Right lobe of liver (tissue), 6 donors: ENCODE results near the gene KDM8. TPM values are rescaled to one million over a fixed set of nuclear protein-coding genes. Genes with fewer than 3 reads are reported as not detected.
"Not testable (repeated sequence)": the region's sequence is repeated elsewhere in the genome, so short reads cannot be mapped to it uniquely, and the experiment has no call there.

Experiments used
- ATAC-seq, 4 donors: fragments of 200-7000 bp; cut with Tn5 transposase; one replicate each; pipeline ENCODE4 v1.9.1; 2020; ENCODE audit warnings: mild to moderate bottlenecking in 4 of 4, moderate library complexity in 4 of 4
- DNase-seq, 3 donors: peaks; one replicate each; pipeline ENCODE4 v3.0.0-alpha.2; 2020
- H3K27ac ChIP-seq, 3 donors: fragments of 200-600 bp; one replicate each; pipeline ENCODE4 v1.8.0; 2022
- H3K27me3 ChIP-seq, 2 donors: fragments of 200-600 bp; one replicate each; pipeline ENCODE4 v1.8.0; 2022
- H3K36me3 ChIP-seq, 4 donors: fragments of 200-600 bp; sonication (generic) in 1 of 4; one replicate each; pipeline versions ENCODE4 v1.5.1 to v1.8.0; 2017 to 2022; ENCODE audit warnings: control low read depth in 1 of 4
- H3K4me1 ChIP-seq, 4 donors: fragments of 200-600 bp; sonication (generic) in 1 of 4; one replicate each; pipeline versions ENCODE4 v1.5.1 to v1.8.0; 2017 to 2022; ENCODE audit warnings: control low read depth in 1 of 4
- H3K4me3 ChIP-seq, 3 donors: fragments of 200-600 bp; one replicate each; pipeline ENCODE4 v1.8.0; 2022
- H3K9me3 ChIP-seq, 4 donors: fragments of 200-600 bp; sonication (generic) in 1 of 4; one replicate each; pipeline versions ENCODE4 v1.5.1 to v1.8.0; 2017 to 2022; ENCODE audit warnings: control low read depth in 1 of 4
- CTCF ChIP-seq, 4 donors: fragments of 200-600 bp in 3 of 4; fragments of 450-650 bp in 1 of 4; IDR thresholded peaks; one replicate each; pipeline versions ENCODE4 v1.5.1 to v1.8.0; 2016 to 2022; ENCODE audit warnings: antibody characterized with exemption in 4 of 4, mild to moderate bottlenecking in 2 of 4
- POLR2A ChIP-seq: fragments of 450-650 bp; IDR thresholded peaks from one replicate; pipeline ENCODE4 v1.6.1; 2017; ENCODE audit warnings: antibody characterized with exemption, mild to moderate bottlenecking
- WGBS: methylation state at CpG from one replicate; pipeline ENCODE4 v1.1.6; 2018; ENCODE audit warnings: low coverage, low lambda C conversion rate; ENCODE audit not compliant: insufficient coverage; ENCODE audit errors: missing lambda C conversion rate; 5-methylcytosine and 5-hydroxymethylcytosine counted together
- intact Hi-C, 2 donors: fragments of 100-400 bp; cut with DNase I; formaldehyde crosslinking; loops; one replicate each; pipeline versions ENCODE4 v1.11.2 to v1.14.1; 2022
- total RNA-seq, 6 experiments: library from RNA; depleted of rRNA in 2 of 6; stranded (reverse); fragments of >200 nt in 2 of 6; fragmentation: NEBNext Ultra II Directional in 3 of 6; extraction: Animal tissue kit (Norgen Biotek cat#: 25700) in 3 of 6; gene quantifications; one replicate each; pipeline versions ENCODE4 v1.1.0 to v1.2.4, GENCODE V29; 2016 to 2023
- donor health status: DM: no; HTN: yes; CAD: no.
- donor health status: DM: no; HTN: no; CAD: no.
- donor health status: DM: no; HTN: no; CAD: no.
- donor health status: DM: no; HTN: yes; CAD: no.
- donor health status: DM: no; HTN: yes; CAD: no.

KDM8 gene
- total RNA-seq, 6 experiments from 2014 or later = 11.2 to 153 (median 66.7) TPM

GRCh38 chr16:27246439-27246838, 43.1 kb downstream of the KDM8 start:
- 18% methylated on average over 1 of the region's 4 CpGs for WGBS
- peak in 1 of 3 donors; percentile 37 for DNase-seq
- H3K9me3 ChIP-seq = peaks cover 0 to 3% (median 0%) of the 10 kb centered on the region in 4 donors
- intact Hi-C loops = no loop called here
- peak overlapping the region in 1 of 3 donors; percentile 7 for H3K27ac ChIP-seq
- peaks cover 0 to 9% (median 2%) of the 10 kb centered on the region in 4 donors for H3K4me1 ChIP-seq
- TF ChIP-seq POLR2A (no peak), CTCF (IDR thresholded peaks at IDR 0.05) (no peak)
- H3K27me3 ChIP-seq = no peaks in the 10 kb centered on the region
- no peak overlapping the region for H3K4me3 ChIP-seq
- no peak for ATAC-seq
- peaks cover 0 to 2% (median 0%) of the 10 kb centered on the region in 4 donors for H3K36me3 ChIP-seq

- H3K4me3 ChIP-seq, H3K27ac ChIP-seq, H3K9me3 ChIP-seq, H3K4me1 ChIP-seq, intact Hi-C loops, H3K27me3 ChIP-seq, H3K36me3 ChIP-seq, ATAC-seq: not testable (repeated sequence)
- peak in 1 of 3 donors; percentile 36 for DNase-seq
- 43% methylated on average over 1 of the region's 1 CpG for WGBS
These were observed 43.8 kb downstream of the KDM8 start for GRCh38 chr16:27247076-27247475.

- TF ChIP-seq CTCF (IDR thresholded peaks at IDR 0.05) = no peak
- TF ChIP-seq POLR2A = no peak
- peaks cover 0 to 4% (median under 1%) of the 10 kb centered on the region in 4 donors for H3K36me3 ChIP-seq
- H3K9me3 ChIP-seq = peaks cover 0 to 3% (median 0%) of the 10 kb centered on the region in 4 donors
- ATAC-seq = no peak
- 93% methylated on average over 2 of the region's 2 CpGs for WGBS
- H3K4me1 ChIP-seq = peaks cover 0 to 9% (median 0%) of the 10 kb centered on the region in 4 donors
- no peak overlapping the region for H3K27ac ChIP-seq
- intact Hi-C loops = no loop called here
- no peaks in the 10 kb centered on the region for H3K27me3 ChIP-seq
- no peak for DNase-seq
- no peak overlapping the region for H3K4me3 ChIP-seq
These were observed 44.7 kb downstream of the KDM8 start for GRCh38 chr16:27248036-27248435.

- H3K4me1 ChIP-seq, H3K27me3 ChIP-seq, H3K4me3 ChIP-seq, H3K27ac ChIP-seq, H3K9me3 ChIP-seq, ATAC-seq, intact Hi-C loops, H3K36me3 ChIP-seq: not testable (repeated sequence)
- 96% methylated on average over 4 of the region's 4 CpGs for WGBS
- peak in 1 of 3 donors; percentile 14 for DNase-seq
These were observed 45.6 kb downstream of the KDM8 start for GRCh38 chr16:27248886-27249285.

GRCh38 chr16:27251541-27252205, 48.3 kb downstream of the KDM8 start:
- TF ChIP-seq CTCF (IDR thresholded peaks at IDR 0.05) = no peak
- no peak for TF ChIP-seq POLR2A
- Histone ChIP-seq H3K27me3 (no peaks in the 10 kb centered on the region), H3K36me3 (peaks cover 0 to 17% (median 0%) of the 10 kb centered on the region in 4 donors), H3K9me3 (peaks cover 0 to 3% (median 0%) of the 10 kb centered on the region in 4 donors), H3K4me1 (no peaks in the 10 kb centered on the region), H3K4me3 (no peak overlapping the region), H3K27ac (no peak overlapping the region)
- intact Hi-C loops = no loop called here
- DNase-seq (peak in 1 of 3 donors; percentile 23), ATAC-seq (no peak)
- 95% methylated on average over 8 of the region's 8 CpGs for WGBS
